HG03159 (cell line): ENCODE measurements around the gene NTRK1.

Experiments
- ATAC-seq: cut with Tn5 transposase; IDR thresholded peaks from one replicate; pipeline ENCODE4 v1.9.1; 2021; ENCODE audit warnings: mild to moderate bottlenecking, moderate library complexity; ENCODE audit not compliant: unreplicated experiment

The NTRK1 gene

GRCh38 chr1:156860628-156861423, at the start of gene NTRK1:
Gene NTRK1, plus strand, starts transcription at chr1:156860865. Its CDS starts 70 bp downstream, at chr1:156860935.
- no peak for ATAC-seq

- ATAC-seq: no peak
Measured at GRCh38 chr1:156811168-156811567, 49.5 kb upstream of the NTRK1 start.

- no peak for ATAC-seq
Measured at GRCh38 chr1:156812293-156812990, 48.2 kb upstream of the NTRK1 start.

GRCh38 chr1:156813298-156813697, 47.4 kb upstream of the NTRK1 start:
- no peak for ATAC-seq

GRCh38 chr1:156813750-156814570, 46.7 kb upstream of the NTRK1 start:
- no peak for ATAC-seq

- no peak for ATAC-seq
Measured at GRCh38 chr1:156814571-156815260, 45.9 kb upstream of the NTRK1 start.

GRCh38 chr1:156815307-156815826, 45.3 kb upstream of the NTRK1 start:
- ATAC-seq: no peak

- ATAC-seq: no peak
Measured at GRCh38 chr1:156815961-156816422, 44.7 kb upstream of the NTRK1 start.

- peak; percentile 74 for ATAC-seq
Measured at GRCh38 chr1:156816561-156817328, 43.9 kb upstream of the NTRK1 start, which contains the start of gene SH2D2A. Gene SH2D2A, minus strand, starts transcription at chr1:156816848. Its CDS starts 140 bp downstream, at chr1:156816708.

GRCh38 chr1:156821801-156822200, 38.9 kb upstream of the NTRK1 start:
- ATAC-seq: no peak

GRCh38 chr1:156822680-156823079, 38.0 kb upstream of the NTRK1 start:
- no peak for ATAC-seq

- ATAC-seq: no peak
Measured at GRCh38 chr1:156823210-156823790, 37.4 kb upstream of the NTRK1 start.

- ATAC-seq: no peak
Measured at GRCh38 chr1:156826630-156827029, 34.0 kb upstream of the NTRK1 start.

GRCh38 chr1:156828400-156829124, 32.1 kb upstream of the NTRK1 start:
- ATAC-seq: no peak

GRCh38 chr1:156832434-156832833, 28.2 kb upstream of the NTRK1 start:
- ATAC-seq: no peak

GRCh38 chr1:156833603-156834002, 27.1 kb upstream of the NTRK1 start:
- ATAC-seq: no peak

- no peak for ATAC-seq
Measured at GRCh38 chr1:156834322-156834721, 26.3 kb upstream of the NTRK1 start.

GRCh38 chr1:156836041-156836654, 24.5 kb upstream of the NTRK1 start:
- no peak for ATAC-seq
